Central memory CD8-positive, alpha-beta T cell (primary cell): ENCODE measurements around the gene SCN7A.

Experiments
- ATAC-seq: fragments of 150-1000 bp; cut with Tn5 transposase; replicated peaks from 2 replicates; pipeline ENCODE4 v1.10.0; 2022; ENCODE audit warnings: mild to moderate bottlenecking, moderate FRiP score, moderate number of reproducible peaks; ENCODE audit not compliant: poor library complexity, severe bottlenecking; ENCODE audit errors: extremely low read depth
- DNase-seq, 2 donors: peaks; one replicate each; pipeline ENCODE4 v3.0.0; 2021; ENCODE audit warnings: low spot score in 2 of 2
- H3K27ac Mint-ChIP-seq: one replicate; pipeline ENCODE4 v1.8.0; 2022; ENCODE audit warnings: low read depth, mild to moderate bottlenecking, moderate library complexity, mixed read lengths
- H3K27me3 Mint-ChIP-seq: one replicate; pipeline ENCODE4 v1.8.0; 2022; ENCODE audit warnings: mixed read lengths
- H3K36me3 Mint-ChIP-seq: one replicate; pipeline ENCODE4 v1.8.0; 2022; ENCODE audit warnings: mild to moderate bottlenecking, moderate library complexity, mixed read lengths; ENCODE audit not compliant: insufficient read depth
- H3K4me1 Mint-ChIP-seq: one replicate; pipeline ENCODE4 v1.8.0; 2022; ENCODE audit warnings: mixed read lengths
- H3K4me3 Mint-ChIP-seq: one replicate; pipeline ENCODE4 v1.8.0; 2022; ENCODE audit warnings: mild to moderate bottlenecking, moderate library complexity, mixed read lengths
- H3K9me3 Mint-ChIP-seq: one replicate; pipeline ENCODE4 v1.8.0; 2022; ENCODE audit warnings: mixed read lengths

Gene SCN7A

GRCh38 chr2:166376488-166376828 is 117.6 kb downstream of the SCN7A start:
- no peak for DNase-seq
- H3K4me3 Mint-ChIP-seq, result no peak overlapping the region

GRCh38 chr2:166375736-166376487 is 118.1 kb downstream of the SCN7A start, which contains the start of gene SCN9A:
Gene SCN9A, minus strand, starts transcription at chr2:166375944. Its CDS starts 64,188 bp downstream, at chr2:166311756.
- Mint-ChIP-seq H3K27ac (no peak within 1 kb of the TSS), H3K36me3 (no peaks in the 10 kb centered on the region), H3K4me1 (peaks cover 6% of the 10 kb centered on the region), H3K4me3 (peak within 1 kb of the TSS; percentile 37), H3K27me3 (peaks cover 17% of the 10 kb centered on the region), H3K9me3 (no peaks in the 10 kb centered on the region)
- ATAC-seq (peak; percentile 45), DNase-seq (no peak)

More at GRCh38 chr2:166376488-166376828, 117.6 kb downstream of the SCN7A start:
- H3K9me3 Mint-ChIP-seq, result no peaks in the 10 kb centered on the region
- no peak for ATAC-seq
- peaks cover 6% of the 10 kb centered on the region for H3K4me1 Mint-ChIP-seq
- H3K27ac Mint-ChIP-seq, result no peak overlapping the region
- peaks cover 17% of the 10 kb centered on the region for H3K27me3 Mint-ChIP-seq
- no peaks in the 10 kb centered on the region for H3K36me3 Mint-ChIP-seq

- Mint-ChIP-seq H3K4me3 (peak overlapping the region; percentile 37), H3K9me3 (no peaks in the 10 kb centered on the region), H3K4me1 (peaks cover 6% of the 10 kb centered on the region), H3K27ac (no peak overlapping the region), H3K36me3 (no peaks in the 10 kb centered on the region), H3K27me3 (peaks cover 17% of the 10 kb centered on the region)
- DNase-seq, result no peak
- ATAC-seq, result peak; percentile 16
Measured at GRCh38 chr2:166375195-166375735, 118.8 kb downstream of the SCN7A start.

- Mint-ChIP-seq H3K27ac (no peak overlapping the region), H3K4me1 (peaks cover 6% of the 10 kb centered on the region), H3K27me3 (peaks cover 17% of the 10 kb centered on the region), H3K36me3 (no peaks in the 10 kb centered on the region), H3K4me3 (no peak overlapping the region), H3K9me3 (no peaks in the 10 kb centered on the region)
- no peak for DNase-seq
- ATAC-seq, result no peak
Measured at GRCh38 chr2:166373951-166374350, 120.1 kb downstream of the SCN7A start.

- Mint-ChIP-seq H3K27me3 (peaks cover 17% of the 10 kb centered on the region), H3K9me3 (no peaks in the 10 kb centered on the region), H3K36me3 (no peaks in the 10 kb centered on the region), H3K27ac (no peak overlapping the region), H3K4me1 (peaks cover 6% of the 10 kb centered on the region), H3K4me3 (no peak overlapping the region)
- no peak for ATAC-seq
- DNase-seq, result no peak
Measured at GRCh38 chr2:166373539-166373938, 120.5 kb downstream of the SCN7A start.

- Mint-ChIP-seq H3K4me1 (peaks cover 6% of the 10 kb centered on the region), H3K27ac (no peak overlapping the region), H3K4me3 (no peak overlapping the region), H3K9me3 (no peaks in the 10 kb centered on the region), H3K27me3 (peaks cover 17% of the 10 kb centered on the region), H3K36me3 (no peaks in the 10 kb centered on the region)
- DNase-seq (no peak), ATAC-seq (no peak)
Measured at GRCh38 chr2:166373105-166373504, 120.9 kb downstream of the SCN7A start.

- no peak overlapping the region for H3K27ac Mint-ChIP-seq
- no peak overlapping the region for H3K4me3 Mint-ChIP-seq
Measured at GRCh38 chr2:166372046-166372445, 122.0 kb downstream of the SCN7A start.

GRCh38 chr2:166365803-166366420 is 128.1 kb downstream of the SCN7A start:
- Mint-ChIP-seq H3K27me3 (no peaks in the 10 kb centered on the region), H3K4me3 (no peak overlapping the region), H3K4me1 (no peaks in the 10 kb centered on the region), H3K27ac (no peak overlapping the region), H3K36me3 (no peaks in the 10 kb centered on the region), H3K9me3 (no peaks in the 10 kb centered on the region)
- DNase-seq (no peak), ATAC-seq (no peak)

More at GRCh38 chr2:166372046-166372445, 122.0 kb downstream of the SCN7A start:
- no peak for DNase-seq
- no peak for ATAC-seq
- Mint-ChIP-seq H3K36me3 (no peaks in the 10 kb centered on the region), H3K9me3 (no peaks in the 10 kb centered on the region), H3K27me3 (peaks cover 17% of the 10 kb centered on the region), H3K4me1 (peaks cover 6% of the 10 kb centered on the region)

- DNase-seq (no peak), ATAC-seq (no peak)
- H3K27me3 Mint-ChIP-seq, result no peaks in the 10 kb centered on the region
- H3K27ac Mint-ChIP-seq, result no peak overlapping the region
- H3K9me3 Mint-ChIP-seq, result no peaks in the 10 kb centered on the region
- no peak overlapping the region for H3K4me3 Mint-ChIP-seq
- H3K4me1 Mint-ChIP-seq, result no peaks in the 10 kb centered on the region
- H3K36me3 Mint-ChIP-seq, result no peaks in the 10 kb centered on the region
Measured at GRCh38 chr2:166365239-166365638, 128.8 kb downstream of the SCN7A start.

GRCh38 chr2:166364476-166365161 is 129.4 kb downstream of the SCN7A start:
- H3K4me1 Mint-ChIP-seq, result no peaks in the 10 kb centered on the region
- no peak overlapping the region for H3K4me3 Mint-ChIP-seq
- H3K36me3 Mint-ChIP-seq, result no peaks in the 10 kb centered on the region
- DNase-seq (no peak), ATAC-seq (no peak)
- no peak overlapping the region for H3K27ac Mint-ChIP-seq
- no peaks in the 10 kb centered on the region for H3K27me3 Mint-ChIP-seq
- H3K9me3 Mint-ChIP-seq, result no peaks in the 10 kb centered on the region

GRCh38 chr2:166361351-166362153 is 132.5 kb downstream of the SCN7A start:
- no peaks in the 10 kb centered on the region for H3K36me3 Mint-ChIP-seq
- H3K27me3 Mint-ChIP-seq, result no peaks in the 10 kb centered on the region
- H3K27ac Mint-ChIP-seq, result no peak overlapping the region
- no peak overlapping the region for H3K4me3 Mint-ChIP-seq
- ATAC-seq (no peak), DNase-seq (no peak)
- H3K4me1 Mint-ChIP-seq, result no peaks in the 10 kb centered on the region
- peaks cover 5% of the 10 kb centered on the region for H3K9me3 Mint-ChIP-seq

GRCh38 chr2:166360906-166361305 is 133.1 kb downstream of the SCN7A start:
- Mint-ChIP-seq H3K27me3 (no peaks in the 10 kb centered on the region), H3K27ac (no peak overlapping the region), H3K36me3 (no peaks in the 10 kb centered on the region), H3K4me3 (no peak overlapping the region), H3K4me1 (no peaks in the 10 kb centered on the region), H3K9me3 (peaks cover 5% of the 10 kb centered on the region)
- ATAC-seq, result no peak
- DNase-seq, result no peak
